ENCODE measurements around the gene RGN. TPM values are rescaled to one million over a fixed set of nuclear protein-coding genes. Genes with fewer than 3 reads are reported as not detected.

Gene RGN
- 4.5 and 4.7 TPM in 2 replicates for total RNA-seq

DNA sequence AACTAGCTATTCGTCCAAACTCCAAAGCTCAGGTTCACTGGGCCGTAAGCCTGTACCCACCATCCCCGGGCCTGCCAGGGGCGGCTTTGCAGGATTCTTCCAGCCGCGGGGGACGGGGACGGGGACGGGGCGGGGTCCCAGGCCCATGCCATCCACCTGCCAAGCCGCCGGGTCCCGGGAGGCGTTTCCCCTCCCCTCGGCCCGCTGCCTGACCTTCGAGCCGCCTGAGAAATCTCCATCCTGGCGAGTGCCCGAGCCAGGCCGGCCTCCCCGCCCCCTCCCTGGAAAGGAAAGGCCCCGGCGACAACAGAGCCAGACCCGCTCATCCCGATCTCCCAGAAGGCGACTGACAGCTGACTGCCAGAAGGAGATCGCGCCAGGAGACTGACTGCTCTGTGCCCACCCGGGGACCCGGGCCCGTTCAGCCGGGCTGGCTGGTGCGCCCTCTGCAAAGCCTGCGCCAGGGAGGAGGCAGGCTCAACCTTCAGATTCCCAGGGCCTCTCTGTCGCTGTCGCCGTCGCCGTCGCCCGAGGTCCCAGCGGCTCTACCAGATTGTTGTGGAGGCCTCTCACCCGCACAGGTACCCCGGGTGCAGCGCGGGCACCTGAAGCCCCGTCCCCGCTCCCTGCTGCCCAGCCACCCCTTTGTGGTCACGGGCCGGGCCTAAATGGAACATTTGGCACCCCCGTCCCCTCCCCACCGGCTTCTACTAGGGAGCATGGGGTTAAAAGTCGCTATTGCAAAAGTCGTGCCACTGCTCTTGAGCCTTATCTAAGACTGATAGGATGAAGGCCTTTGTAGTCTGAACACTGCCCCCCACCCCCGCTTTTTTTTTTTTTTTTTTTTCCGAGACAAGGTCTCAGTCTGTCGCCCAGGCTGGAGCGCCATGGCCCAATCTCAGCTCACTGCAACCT lies at the start of gene RGN:
TSS of gene RGN (plus strand) at position 315 of the 915 bp plus-strand sequence. CDS start 2,702 bp downstream, outside the sequence.

Other genes with a start within 250 kb of the RGN start
- 14.2 and 17.3 TPM in 2 replicates for gene RP2, start 241.4 kb upstream of the RGN start, total RNA-seq
- gene JADE3, start 166.0 kb upstream of the RGN start, total RNA-seq = 6.4 and 7.2 TPM in 2 replicates
- gene NDUFB11, start 66.3 kb downstream of the RGN start, total RNA-seq = 46.9 and 48.3 TPM in 2 replicates
- gene RBM10, start 66.8 kb downstream of the RGN start, total RNA-seq = 44.9 and 47.8 TPM in 2 replicates
- gene UBA1, start 115.4 kb downstream of the RGN start, total RNA-seq = 154 and 184 TPM in 2 replicates
- gene CDK16, start 140.2 kb downstream of the RGN start, total RNA-seq = 95.9 and 96.1 TPM in 2 replicates
- gene USP11, start 154.6 kb downstream of the RGN start, total RNA-seq = 60.1 and 67.2 TPM in 2 replicates

All from smooth muscle cell of the pulmonary artery (primary cell).